GM12878 (cell line): Measurements from ENCODE around the gene FSIP1.

ENCODE experiments used
- ATF3 ChIP-seq: IDR thresholded peaks from 2 replicates; pipeline ENCODE4 v1.6.1; 2011; ENCODE audit warnings: low read depth, mild to moderate bottlenecking, low read length, moderate library complexity, borderline replicate concordance; ENCODE audit errors: extremely low read depth
- CREM ChIP-seq: IDR thresholded peaks from 2 replicates; pipeline ENCODE4 v1.6.1; 2014; ENCODE audit warnings: antibody characterized with exemption, low read depth
- CTCF ChIP-seq, 3 experiments: IDR thresholded peaks in 2 of 3; conservative IDR thresholded peaks in 1 of 3; 2 replicates each; pipeline ENCODE4 v1.5.1; 2011; ENCODE audit warnings: low read depth in 3 of 3, low read length in 3 of 3, mild to moderate bottlenecking in 3 of 3, control low read depth in 2 of 3, moderate library complexity in 2 of 3, inconsistent platforms in 1 of 3, mixed read lengths in 1 of 3; ENCODE audit not compliant: control insufficient read depth in 2 of 3, insufficient read depth in 1 of 3; ENCODE audit errors: extremely low read depth in 1 of 3
- MAX ChIP-seq: IDR thresholded peaks from 2 replicates; pipeline ENCODE4 v1.6.1; 2012; ENCODE audit warnings: low read depth, low read length, improper control_type of control experiment
- NFIC ChIP-seq: IDR thresholded peaks from 2 replicates; pipeline ENCODE4 v1.6.1; 2012; ENCODE audit warnings: low read depth, mild to moderate bottlenecking, inconsistent platforms, low read length, moderate library complexity
- RFX5 ChIP-seq: IDR thresholded peaks from 2 replicates; pipeline ENCODE4 v1.6.1; 2011; ENCODE audit warnings: low read depth, low read length, improper control_type of control experiment
- SUZ12 ChIP-seq: fragments of 200-600 bp; sonication (generic); IDR thresholded peaks from one replicate; pipeline ENCODE4 v1.6.1; 2018; ENCODE audit warnings: antibody characterized with exemption, mild to moderate bottlenecking; ENCODE audit not compliant: unreplicated experiment
- TF ChIP-seq, protein P1 (sequence below): IDR thresholded peaks from 2 replicates; pipeline ENCODE4 v1.6.1; 2011; ENCODE audit warnings: low read depth, low read length, improper control_type of control experiment, borderline replicate concordance

- no peak for TF ChIP-seq RFX5
- TF ChIP-seq CREM = no peak
- no peak for TF ChIP-seq ATF3
- TF ChIP-seq SUZ12 = no peak
- TF ChIP-seq MAX = no peak
- TF ChIP-seq CTCF (IDR thresholded peaks at IDR 0.05 in 2 of 3, conservative IDR thresholded peaks at IDR 0.05 in 1 of 3; ENCODE audit: control insufficient read depth in 2 of 3, extremely low read depth in 1 of 3, insufficient read depth in 1 of 3, low read depth in 3 of 3, low read length in 3 of 3) = no peak
- TF ChIP-seq NFIC = no peak
- TF ChIP-seq, protein P1, sequence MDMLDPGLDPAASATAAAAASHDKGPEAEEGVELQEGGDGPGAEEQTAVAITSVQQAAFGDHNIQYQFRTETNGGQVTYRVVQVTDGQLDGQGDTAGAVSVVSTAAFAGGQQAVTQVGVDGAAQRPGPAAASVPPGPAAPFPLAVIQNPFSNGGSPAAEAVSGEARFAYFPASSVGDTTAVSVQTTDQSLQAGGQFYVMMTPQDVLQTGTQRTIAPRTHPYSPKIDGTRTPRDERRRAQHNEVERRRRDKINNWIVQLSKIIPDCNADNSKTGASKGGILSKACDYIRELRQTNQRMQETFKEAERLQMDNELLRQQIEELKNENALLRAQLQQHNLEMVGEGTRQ = no peak
Observed at GRCh38 chr15:39706206-39706605, 76.4 kb downstream of the FSIP1 start.
